NCI-H2171 treated with DMSO at 0.1 percent for 48 hours (cell line): ENCODE data around the gene ENTPD3.
"Not testable (repeated sequence)": the region's sequence is repeated elsewhere in the genome, so short reads cannot be mapped to it uniquely, and the experiment has no call there.

Experiments used
- DNase-seq: peaks from one replicate; lab custom pipeline; 2025; lab: John Stamatoyannopoulos, UW

ENTPD3 gene

DNA sequence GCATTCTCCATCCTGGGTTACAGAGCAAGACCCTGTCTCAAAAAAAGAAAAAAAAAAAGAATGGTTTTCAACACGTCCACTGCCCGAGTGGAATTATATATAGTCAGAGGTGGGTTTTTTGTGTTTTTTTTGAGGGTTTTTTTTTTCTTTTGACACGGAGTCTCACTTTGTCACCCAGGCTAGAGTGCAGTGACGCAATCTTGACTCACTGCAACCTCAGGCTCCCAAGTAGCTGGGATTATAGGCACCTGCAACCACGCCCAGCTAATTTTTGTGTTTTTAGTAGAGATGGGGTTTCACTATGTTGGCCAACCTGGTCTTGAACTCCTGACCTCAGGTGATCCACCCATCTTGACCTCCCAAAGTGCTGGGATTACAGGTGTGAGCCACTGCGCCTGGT, 73.5 kb downstream of the ENTPD3 start:
- not testable (repeated sequence) for DNase-seq

GRCh38 chr3:40461161-40461560, 74.2 kb downstream of the ENTPD3 start:
- no peak for DNase-seq

GRCh38 chr3:40462838-40463237, 75.9 kb downstream of the ENTPD3 start:
- not testable (repeated sequence) for DNase-seq

- no peak for DNase-seq
These were observed 76.6 kb downstream of the ENTPD3 start for GRCh38 chr3:40463579-40463978.

DNA sequence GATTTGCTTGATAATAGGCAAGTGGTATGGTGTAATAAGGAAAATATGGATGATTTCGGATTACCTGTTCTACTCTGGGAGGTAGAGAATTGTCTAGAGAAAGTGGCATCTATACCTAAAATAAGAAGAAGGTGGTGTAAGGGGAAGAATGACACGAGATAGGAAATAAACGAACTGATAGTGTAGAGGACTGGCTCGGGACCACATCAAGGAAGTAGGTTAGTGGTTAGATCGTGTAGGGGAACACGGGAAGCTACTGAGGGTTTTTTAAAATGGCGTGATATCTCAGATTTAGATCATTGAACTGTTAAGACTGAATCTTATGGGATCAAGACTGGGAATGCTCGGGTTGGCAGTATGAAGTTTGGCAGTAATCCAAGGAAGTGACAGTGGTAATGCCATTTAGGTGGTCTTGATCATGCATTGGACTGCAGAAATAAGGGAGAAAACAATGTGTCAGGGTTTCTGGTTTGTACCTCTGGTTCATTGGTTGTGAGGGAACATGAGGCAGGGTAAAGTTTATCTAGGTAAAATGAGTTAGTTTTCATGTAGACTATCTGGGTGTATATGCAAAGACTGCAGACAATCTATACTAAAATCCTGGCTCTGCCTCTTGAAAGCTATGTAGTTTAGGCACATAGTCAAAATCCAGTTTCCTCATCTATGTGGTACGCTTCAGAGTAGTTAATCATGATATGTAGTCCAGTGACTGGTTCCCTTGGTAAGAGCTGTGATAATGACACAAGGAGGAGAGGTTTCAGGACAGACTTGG, 77.5 kb downstream of the ENTPD3 start:
- DNase-seq = no peak

DNA sequence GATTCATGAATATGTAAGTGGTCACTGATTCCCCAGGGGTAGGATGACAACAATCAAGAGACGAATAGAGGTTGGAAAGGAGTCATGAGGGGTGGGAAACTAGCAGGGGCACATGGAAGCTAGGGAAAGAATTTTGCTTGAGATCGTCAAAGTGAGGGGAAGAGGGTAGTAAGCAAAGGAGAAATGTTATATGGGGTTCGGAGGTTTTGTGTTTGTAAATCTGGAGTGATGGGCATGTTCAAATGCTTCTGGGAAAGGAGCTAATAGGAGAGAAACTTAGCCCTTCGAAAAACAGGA, 78.1 kb downstream of the ENTPD3 start:
- no peak for DNase-seq

DNA sequence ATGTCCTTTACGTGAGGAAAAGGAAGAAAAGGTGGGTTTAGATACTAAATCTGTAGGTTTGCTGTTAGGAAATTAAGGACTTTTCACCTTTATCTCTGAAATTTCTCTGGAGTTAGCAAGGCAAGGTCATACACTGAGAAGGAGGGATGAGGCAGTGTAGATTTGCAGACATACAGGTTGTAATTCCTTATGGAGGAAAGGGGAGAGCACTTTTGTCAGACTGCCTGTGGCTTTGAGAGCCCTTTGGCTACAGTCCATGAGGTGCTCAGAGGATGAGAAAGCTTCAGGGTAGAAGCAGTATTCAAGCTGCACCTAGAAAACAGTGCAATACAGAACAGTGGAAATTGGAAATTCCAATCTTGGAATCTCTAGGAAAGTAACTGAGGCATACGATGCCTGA, 78.5 kb downstream of the ENTPD3 start:
- DNase-seq = no peak

DNA sequence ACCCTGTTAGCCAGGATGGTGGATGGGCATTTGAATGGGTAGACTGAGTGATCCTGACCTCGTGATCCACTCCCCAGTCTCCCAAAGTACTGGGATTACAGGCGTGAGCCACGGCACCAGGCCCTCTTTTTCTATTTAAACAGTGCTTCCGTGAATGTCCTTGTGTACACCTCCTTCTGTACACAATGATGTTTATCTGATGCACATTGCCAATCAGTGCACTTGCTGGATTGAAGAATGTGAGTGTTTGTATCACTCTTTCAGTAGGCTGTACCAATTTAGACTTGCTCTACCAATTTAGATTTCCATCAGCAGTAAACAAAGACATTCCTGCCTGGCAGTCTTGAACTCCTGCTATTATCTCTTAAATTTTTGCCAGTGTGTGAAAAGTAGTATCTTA, 81.0 kb downstream of the ENTPD3 start:
- DNase-seq = no peak

- no peak for DNase-seq
These were observed 83.7 kb downstream of the ENTPD3 start for GRCh38 chr3:40470701-40471100.

GRCh38 chr3:40476478-40477470, 89.8 kb downstream of the ENTPD3 start, which contains the start of gene ZNF619:
ZNF619 (plus strand) TSS chr3:40477122; CDS start chr3:40477980, 858 bp downstream.
- peak; percentile 35 for DNase-seq

GRCh38 chr3:40477666-40478065, 90.7 kb downstream of the ENTPD3 start:
- DNase-seq = no peak
